ENCODE measurements around the gene PEX7. TPM values are rescaled to one million over a fixed set of nuclear protein-coding genes. Genes with fewer than 3 reads are reported as not detected.
A peak's percentile ranks its signal among the peaks of the same experiment; 100 is the strongest.
"Not testable (repeated sequence)": the region's sequence is repeated elsewhere in the genome, so short reads cannot be mapped to it uniquely, and the experiment has no call there.

The PEX7 gene
- total and polyA plus RNA-seq, 4 experiments from 2014 or later, result 4.4 to 7.2 (median 5.1) TPM

GRCh38 chr6:136789440-136789839, 33.0 kb upstream of the PEX7 start:
- H3K9me3 Mint-ChIP-seq; DNase-seq; H3K27me3 Mint-ChIP-seq; H3K27me3 ChIP-seq (ENCODE audit: insufficient read depth, low read length); intact Hi-C loops (cut with micrococcal nuclease); H3K9me3 ChIP-seq (ENCODE audit: control insufficient read depth in 1 of 2, low read length in 2 of 2); H3K36me3 ChIP-seq (ENCODE audit: insufficient read depth, low read length): not testable (repeated sequence)
- Mint-ChIP-seq H3K27ac (peak overlapping the region; percentile 57 to 97 (median 92)), H3K4me3 (peak overlapping the region; percentile 94 to 100 (median 96)), H3K36me3 (peaks cover 13 to 28% of the 10 kb centered on the region in 2 donors), H3K4me1 (peaks cover 43 to 79% (median 55%) of the 10 kb centered on the region in 4 donors)
- ChIA-PET CTCF (ENCODE audit: partially characterized antibody) (interaction anchor here (0.8 to 16.4 kb wide), 8 partner anchors 18 to 143 kb away, joined by 3 to 747 read pairs (median 120); no protein-coding TSS in a partner anchor), POLR2A (ENCODE audit: partially characterized antibody) (interaction anchor here (0.9 to 9.9 kb wide), 8 partner anchors 27 to 145 kb away, joined by 3 to 323 read pairs (median 8); no protein-coding TSS in a partner anchor)
- Histone ChIP-seq H3K4me3 (ENCODE audit: low read length in 2 of 2) (peak overlapping the region in 1 of 2 donors; percentile 100), H3K4me1 (ENCODE audit: insufficient read depth, low read length) (peaks cover 73% of the 10 kb centered on the region), H3K27ac (ENCODE audit: low read depth, low read length) (peak overlapping the region; percentile 99)

GRCh38 chr6:136790411-136791295, 31.7 kb upstream of the PEX7 start:
- ChIA-PET POLR2A (ENCODE audit: partially characterized antibody) (interaction anchor here (0.8 to 9.9 kb wide), 12 partner anchors 8 to 197 kb away, joined by 3 to 323 read pairs (median 24); partner anchors contain the start of gene PEX7), CTCF (ENCODE audit: partially characterized antibody) (interaction anchor here (2.7 to 16.4 kb wide), 8 partner anchors 9 to 183 kb away, joined by 14 to 747 read pairs (median 120); no protein-coding TSS in a partner anchor)
- intact Hi-C loops (cut with micrococcal nuclease), result loop anchor here (1.0 to 10.0 kb wide), 2 partner anchors 8 to 506 kb away; partner anchors contain the start of gene BCLAF1
- Mint-ChIP-seq H3K4me3 (peak overlapping the region; percentile 94 to 100 (median 96)), H3K27me3 (no peaks in the 10 kb centered on the region), H3K27ac (peak overlapping the region; percentile 88 to 97 (median 93)), H3K36me3 (peaks cover 4 to 19% of the 10 kb centered on the region in 2 donors), H3K9me3 (no peaks in the 10 kb centered on the region), H3K4me1 (peaks cover 31 to 67% (median 43%) of the 10 kb centered on the region in 4 donors)
- Histone ChIP-seq H3K36me3 (ENCODE audit: insufficient read depth, low read length) (no peaks in the 10 kb centered on the region), H3K27ac (ENCODE audit: low read depth, low read length) (peak overlapping the region; percentile 99), H3K27me3 (ENCODE audit: insufficient read depth, low read length) (no peaks in the 10 kb centered on the region), H3K4me1 (ENCODE audit: insufficient read depth, low read length) (peaks cover 61% of the 10 kb centered on the region), H3K9me3 (ENCODE audit: control insufficient read depth in 1 of 2, low read length in 2 of 2) (no peaks in the 10 kb centered on the region), H3K4me3 (ENCODE audit: low read length in 2 of 2) (peak overlapping the region; percentile 44 to 100)
- no peak for DNase-seq

GRCh38 chr6:136791296-136792094, 30.9 kb upstream of the PEX7 start:
- intact Hi-C loops (cut with micrococcal nuclease), result loop anchor here (1.0 to 10.0 kb wide), 4 partner anchors 9 to 507 kb away; partner anchors contain the start of gene BCLAF1
- H3K36me3 ChIP-seq (ENCODE audit: insufficient read depth, low read length), result no peaks in the 10 kb centered on the region
- H3K27me3 Mint-ChIP-seq, result no peaks in the 10 kb centered on the region
- peak overlapping the region; percentile 94 to 100 (median 96) for H3K4me3 Mint-ChIP-seq
- H3K4me1 Mint-ChIP-seq, result peaks cover 27 to 59% (median 36%) of the 10 kb centered on the region in 4 donors
- H3K9me3 ChIP-seq (ENCODE audit: control insufficient read depth in 1 of 2, low read length in 2 of 2), result no peaks in the 10 kb centered on the region
- H3K27me3 ChIP-seq (ENCODE audit: insufficient read depth, low read length), result no peaks in the 10 kb centered on the region
- H3K27ac ChIP-seq (ENCODE audit: low read depth, low read length), result peak overlapping the region; percentile 99
- H3K4me3 ChIP-seq (ENCODE audit: low read length in 2 of 2), result peak overlapping the region; percentile 44 to 100
- peak overlapping the region; percentile 88 to 97 (median 93) for H3K27ac Mint-ChIP-seq
- H3K4me1 ChIP-seq (ENCODE audit: insufficient read depth, low read length), result peaks cover 52% of the 10 kb centered on the region
- H3K9me3 Mint-ChIP-seq, result no peaks in the 10 kb centered on the region
- H3K36me3 Mint-ChIP-seq, result peaks cover 4 to 19% of the 10 kb centered on the region in 2 donors
- ChIA-PET POLR2A (ENCODE audit: partially characterized antibody) (interaction anchor here (0.8 to 9.9 kb wide), 44 partner anchors 9 to 1075 kb away, joined by 3 to 323 read pairs (median 6); partner anchors contain the start of genes BCLAF1 and PEX7), CTCF (ENCODE audit: partially characterized antibody) (interaction anchor here (0.9 to 16.4 kb wide), 54 partner anchors 8 to 502 kb away, joined by 3 to 747 read pairs (median 10); partner anchors contain the start of genes BCLAF1 and PEX7)
- peak; percentile 43 to 70 (median 51) for DNase-seq

- Mint-ChIP-seq H3K9me3 (no peaks in the 10 kb centered on the region), H3K27me3 (no peaks in the 10 kb centered on the region), H3K4me1 (peaks cover 26 to 55% (median 32%) of the 10 kb centered on the region in 4 donors), H3K27ac (peak overlapping the region in 4 of 7 donors; percentile 71 to 98 (median 85)), H3K4me3 (peak overlapping the region; percentile 73 to 100 (median 96)), H3K36me3 (peaks cover 4 to 19% of the 10 kb centered on the region in 2 donors)
- no peak for DNase-seq
- CTCF ChIA-PET (ENCODE audit: partially characterized antibody), result interaction anchor here (0.7 to 16.4 kb wide), 61 partner anchors 8 to 503 kb away, joined by 3 to 747 read pairs (median 9); partner anchors contain the start of genes BCLAF1 and PEX7
- POLR2A ChIA-PET (ENCODE audit: partially characterized antibody), result interaction anchor here (0.6 to 9.9 kb wide), 51 partner anchors 10 to 1294 kb away, joined by 3 to 323 read pairs (median 5); partner anchors contain the start of genes BCLAF1 and PEX7
- intact Hi-C loops (cut with micrococcal nuclease), result loop anchor here (1.0 to 10.0 kb wide), 3 partner anchors 39 to 507 kb away; partner anchors contain the start of gene BCLAF1
- Histone ChIP-seq H3K4me3 (ENCODE audit: low read length in 2 of 2) (peak overlapping the region; percentile 44 to 100), H3K27me3 (ENCODE audit: insufficient read depth, low read length) (no peaks in the 10 kb centered on the region), H3K4me1 (ENCODE audit: insufficient read depth, low read length) (peaks cover 47% of the 10 kb centered on the region), H3K27ac (ENCODE audit: low read depth, low read length) (peak overlapping the region; percentile 99), H3K36me3 (ENCODE audit: insufficient read depth, low read length) (no peaks in the 10 kb centered on the region), H3K9me3 (ENCODE audit: control insufficient read depth in 1 of 2, low read length in 2 of 2) (no peaks in the 10 kb centered on the region)
Observed at GRCh38 chr6:136792095-136792409, 30.3 kb upstream of the PEX7 start.

- H3K4me3 ChIP-seq (ENCODE audit: low read length in 2 of 2), result peak within 1 kb of the TSS; percentile 68 to 100
- peak; percentile 94 to 95 (median 94) for DNase-seq
- intact Hi-C loops (cut with micrococcal nuclease), result loop anchor here (1.0 to 10.0 kb wide), 8 partner anchors 30 to 508 kb away; partner anchors contain the start of genes BCLAF1 and PEX7
- H3K9me3 ChIP-seq (ENCODE audit: control insufficient read depth in 1 of 2, low read length in 2 of 2), result no peaks in the 10 kb centered on the region
- H3K4me1 Mint-ChIP-seq, result peaks cover 22 to 49% (median 27%) of the 10 kb centered on the region in 4 donors
- H3K9me3 Mint-ChIP-seq, result peaks cover 0 to 3% (median 0%) of the 10 kb centered on the region in 8 donors
- peaks cover 41% of the 10 kb centered on the region for H3K4me1 ChIP-seq (ENCODE audit: insufficient read depth, low read length)
- H3K36me3 Mint-ChIP-seq, result peaks cover 4 to 19% of the 10 kb centered on the region in 2 donors
- H3K27me3 ChIP-seq (ENCODE audit: insufficient read depth, low read length), result no peaks in the 10 kb centered on the region
- H3K4me3 Mint-ChIP-seq, result peak within 1 kb of the TSS; percentile 94 to 100 (median 97)
- H3K36me3 ChIP-seq (ENCODE audit: insufficient read depth, low read length), result no peaks in the 10 kb centered on the region
- peak within 1 kb of the TSS; percentile 93 to 98 (median 97) for H3K27ac Mint-ChIP-seq
- POLR2A ChIA-PET (ENCODE audit: partially characterized antibody), result interaction anchor here (0.6 to 9.9 kb wide), 51 partner anchors 9 to 1294 kb away, joined by 3 to 323 read pairs (median 5); partner anchors contain the start of genes BCLAF1 and PEX7
- no peaks in the 10 kb centered on the region for H3K27me3 Mint-ChIP-seq
- CTCF ChIA-PET (ENCODE audit: partially characterized antibody), result interaction anchor here (0.7 to 16.4 kb wide), 64 partner anchors 9 to 1664 kb away, joined by 3 to 747 read pairs (median 8); partner anchors contain the start of genes BCLAF1 and PEX7
- H3K27ac ChIP-seq (ENCODE audit: low read depth, low read length), result peak within 1 kb of the TSS; percentile 99
Observed at GRCh38 chr6:136792410-136793262, 29.8 kb upstream of the PEX7 start, which contains the start of gene MAP3K5. Gene MAP3K5 (minus strand): TSS chr6:136792477. CDS start chr6:136792157, 320 bp downstream.

All from CD4-positive, alpha-beta memory T cell (primary cell).